ENCODE measurements around the gene DLK1.

The DLK1 gene

DNA sequence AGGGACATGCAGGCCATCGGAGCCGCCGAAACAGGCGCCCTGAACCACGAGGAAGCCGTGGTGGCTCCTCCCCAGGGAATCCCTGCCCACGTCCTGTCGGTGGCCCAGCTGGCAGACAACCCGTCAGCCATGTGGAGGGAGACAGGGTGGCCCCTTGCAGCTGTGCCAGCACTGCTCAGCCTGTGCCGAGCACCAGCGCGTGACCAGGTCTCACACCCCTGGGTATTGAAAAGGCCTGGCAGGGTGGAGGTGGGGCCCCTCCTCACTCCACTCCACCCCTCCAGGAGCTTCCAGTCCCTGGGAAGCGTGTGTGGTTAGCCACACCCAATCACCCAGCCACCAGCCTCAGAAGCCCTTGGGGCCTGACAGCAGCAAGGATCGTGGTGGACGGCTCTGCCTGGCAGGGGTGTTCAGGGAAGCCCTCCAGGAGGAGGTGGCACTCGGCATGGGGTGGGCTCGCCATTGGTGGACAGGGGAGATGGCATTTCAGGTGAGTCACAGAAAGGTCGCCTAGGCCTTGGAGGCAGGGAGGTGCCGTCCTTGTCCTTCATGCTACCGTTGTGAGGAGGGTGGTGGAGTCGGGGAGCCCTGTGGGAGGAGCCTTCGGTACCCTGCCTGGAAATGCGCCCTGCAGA, 12.3 kb upstream of the DLK1 start:
- no peak for DNase-seq (ENCODE audit: low read depth in 1 of 2, low spot score in 1 of 2)

DNA sequence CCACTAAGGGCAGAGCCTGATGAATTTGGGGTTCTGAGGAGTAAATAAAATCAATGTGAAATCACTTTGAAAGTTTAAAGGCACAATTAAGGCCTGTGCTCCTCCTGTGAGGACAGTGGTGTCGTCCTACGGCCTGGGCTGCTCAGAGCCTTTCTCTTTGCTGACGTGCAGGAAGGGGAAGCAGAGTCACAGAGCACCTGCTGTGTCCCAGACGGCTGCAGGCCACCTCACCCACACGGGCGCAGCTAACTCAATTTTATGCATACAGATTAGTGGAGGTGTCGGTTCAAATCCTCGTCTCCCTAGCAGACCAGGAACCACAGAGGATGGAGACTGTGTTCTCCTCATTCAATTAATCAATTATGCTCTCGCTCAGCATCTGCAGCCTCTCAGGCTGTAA, 11.4 kb upstream of the DLK1 start:
- DNase-seq (ENCODE audit: low read depth in 1 of 2, low spot score in 1 of 2) = no peak

DNA sequence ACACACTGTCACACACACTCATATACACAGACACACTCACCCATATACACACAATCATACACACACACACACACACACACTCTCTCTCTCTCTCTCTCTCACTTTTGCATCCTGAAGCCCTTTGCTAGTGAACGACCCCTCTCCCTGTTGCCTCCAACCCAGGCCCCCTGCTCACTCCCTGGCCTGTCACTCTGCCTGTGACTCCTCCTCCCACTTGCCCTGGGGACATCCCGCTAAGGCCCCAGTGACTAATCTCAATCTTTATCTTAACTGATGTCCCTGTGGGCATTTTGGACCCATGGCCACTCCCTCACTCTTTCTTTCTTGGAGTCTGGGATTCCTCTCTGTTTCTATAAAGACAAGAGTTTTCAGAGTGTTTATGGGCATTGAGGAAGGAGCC, 10.9 kb upstream of the DLK1 start:
- no peak for DNase-seq (ENCODE audit: low read depth in 1 of 2, low spot score in 1 of 2)

DNA sequence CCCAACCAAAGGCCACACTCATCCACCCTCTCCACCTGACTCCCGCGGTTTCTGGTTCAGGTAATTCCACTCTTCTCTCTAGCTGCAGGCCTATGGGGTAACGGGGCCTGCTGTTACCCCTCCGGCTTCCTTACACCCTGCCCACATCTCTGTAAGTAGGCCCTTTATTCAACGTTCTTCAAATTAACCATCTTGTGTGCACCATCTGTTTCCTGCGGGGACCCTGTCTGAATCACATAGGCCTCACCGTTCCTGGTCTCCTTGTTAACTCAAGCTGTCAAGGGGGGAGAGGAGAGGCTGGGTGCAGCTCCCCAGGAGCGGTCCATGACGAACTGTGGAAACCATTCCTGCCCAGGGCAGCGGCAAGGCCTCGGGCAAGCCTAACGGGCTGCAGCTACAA, 9.3 kb upstream of the DLK1 start:
- no peak for DNase-seq (ENCODE audit: low read depth in 1 of 2, low spot score in 1 of 2)

DNA sequence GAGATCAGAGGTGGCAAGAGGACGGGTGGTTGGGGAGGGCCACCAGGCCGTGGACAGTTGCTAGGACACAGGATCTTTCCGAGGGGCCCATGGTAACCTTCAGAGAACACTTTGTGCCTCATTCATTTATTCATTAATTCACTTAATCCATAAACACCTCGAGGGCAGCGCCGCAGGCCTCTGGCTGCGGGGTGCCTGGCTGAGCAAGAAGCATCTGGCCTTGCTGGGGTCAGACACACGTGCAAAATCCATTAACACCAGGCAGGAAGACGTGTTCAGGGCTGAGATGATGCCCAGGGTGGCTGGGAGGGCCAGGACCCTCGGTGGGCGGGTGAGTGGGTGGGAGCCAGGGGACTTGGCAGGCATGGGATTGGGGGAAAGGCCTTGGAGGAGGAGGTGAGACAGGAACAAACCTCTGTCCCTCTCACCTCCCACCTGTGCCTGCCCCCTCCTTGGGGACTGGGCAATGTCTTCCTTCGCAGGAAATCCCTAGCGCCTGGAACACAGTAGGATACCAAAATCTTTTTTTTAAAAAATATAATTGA, 6.6 kb upstream of the DLK1 start:
- no peak for DNase-seq (ENCODE audit: low read depth in 1 of 2, low spot score in 1 of 2)

DNA sequence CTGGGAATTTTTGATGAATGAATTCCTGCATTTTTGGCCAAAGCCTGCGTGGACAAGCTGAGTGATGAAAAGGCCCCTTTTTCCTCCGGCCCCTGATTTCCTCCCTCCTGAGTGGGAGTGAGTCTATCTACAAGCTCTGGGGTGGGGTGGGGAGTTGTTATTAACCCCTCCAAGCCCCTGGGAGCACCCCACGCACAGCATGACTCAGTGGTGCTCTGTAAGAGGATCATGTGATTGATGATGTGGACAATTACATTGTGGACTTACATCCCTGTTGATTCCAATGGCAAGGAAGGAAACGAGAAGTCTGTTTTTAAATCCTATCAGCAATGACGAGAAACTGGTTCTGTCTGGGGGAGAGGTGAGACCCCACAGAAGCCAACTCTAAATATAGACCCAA, 5.1 kb upstream of the DLK1 start:
- no peak for DNase-seq (ENCODE audit: low read depth in 1 of 2, low spot score in 1 of 2)

DNA sequence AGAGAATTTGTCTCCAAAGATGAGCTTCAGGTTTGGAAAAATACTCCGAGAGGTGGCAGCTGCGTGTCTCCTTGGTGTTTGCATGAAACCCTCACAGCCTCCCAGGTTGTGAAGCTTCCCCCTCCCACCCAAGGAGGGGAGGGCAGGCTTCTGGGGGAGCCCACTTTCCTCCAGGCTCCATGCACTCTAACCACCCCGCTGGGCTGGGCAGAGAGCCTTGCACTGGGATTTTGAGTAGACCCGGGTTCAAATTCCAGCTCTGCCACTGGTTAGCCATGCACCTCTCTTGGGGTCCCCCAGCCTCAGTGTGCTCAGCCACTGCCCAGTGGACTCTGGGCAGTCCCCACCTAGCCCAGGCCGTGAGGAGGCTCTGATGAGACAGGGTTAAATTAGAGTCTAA, 4.3 kb upstream of the DLK1 start:
- no peak for DNase-seq (ENCODE audit: low read depth in 1 of 2, low spot score in 1 of 2)

DNA sequence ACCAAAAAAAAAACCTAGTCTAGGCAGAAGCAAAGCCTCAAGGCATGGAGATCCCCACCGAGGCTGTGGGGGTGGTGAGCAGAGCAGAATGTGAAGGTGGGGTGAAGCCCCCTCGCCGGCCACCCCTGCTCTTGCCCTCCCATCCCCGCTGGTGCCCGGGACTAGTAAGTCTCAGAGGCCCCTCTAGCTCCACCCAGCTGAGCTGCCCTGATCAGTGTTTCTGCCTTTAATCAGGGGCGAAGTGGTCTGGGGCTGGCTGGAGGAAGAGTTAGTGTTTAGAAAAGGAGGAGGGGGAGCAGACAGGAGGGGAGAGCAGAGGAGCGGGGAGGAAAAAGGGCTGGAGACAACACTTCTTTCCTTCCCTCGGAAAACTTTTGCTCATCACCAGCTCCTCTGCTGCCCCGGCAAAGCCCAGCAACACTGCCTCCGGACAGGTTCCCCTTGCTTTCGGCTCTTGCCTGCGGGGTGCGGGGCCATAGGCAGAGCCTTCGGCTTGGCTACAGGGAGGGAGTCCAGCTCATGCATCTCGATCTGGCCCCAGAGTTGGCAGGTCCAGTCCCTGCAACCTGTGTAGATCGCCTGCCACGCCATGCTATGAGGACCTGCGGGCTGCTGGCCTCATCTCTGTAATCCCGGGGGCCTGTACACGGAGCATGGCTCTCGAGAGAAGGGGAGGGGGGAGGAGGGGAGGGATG, 3.4 kb upstream of the DLK1 start:
- DNase-seq (ENCODE audit: low read depth in 1 of 2, low spot score in 1 of 2) = no peak

DNA sequence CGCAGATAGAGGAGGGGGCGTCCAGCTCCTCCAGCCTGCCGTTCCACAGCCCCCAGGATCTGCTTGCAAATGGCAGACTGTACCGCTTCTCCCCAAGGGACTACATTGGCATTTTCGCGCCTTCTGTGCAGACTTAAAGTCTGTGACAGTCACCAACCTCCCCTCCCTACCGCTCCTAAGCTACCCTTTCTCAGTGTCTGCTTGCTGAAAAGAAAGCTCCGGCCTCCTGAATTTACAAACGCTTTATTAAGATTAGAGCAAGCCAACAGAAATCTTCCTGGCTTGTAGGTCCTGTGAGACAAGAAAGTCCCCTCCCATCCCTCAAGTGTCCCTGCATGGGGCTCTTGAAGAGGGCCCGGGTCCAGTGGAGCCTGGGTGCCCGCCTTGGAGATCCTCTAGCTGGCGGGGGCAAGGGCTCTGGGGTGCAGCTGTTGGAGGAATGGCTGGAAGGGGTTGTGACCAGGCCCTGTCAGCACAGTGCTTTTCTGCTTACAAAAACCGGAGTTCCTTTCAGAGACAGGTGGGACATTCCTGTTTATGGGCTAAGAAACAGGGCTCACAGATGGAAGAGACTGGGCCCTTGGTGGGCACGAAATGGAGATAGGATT, 2.8 kb upstream of the DLK1 start:
- DNase-seq (ENCODE audit: low read depth in 1 of 2, low spot score in 1 of 2) = no peak

DNA sequence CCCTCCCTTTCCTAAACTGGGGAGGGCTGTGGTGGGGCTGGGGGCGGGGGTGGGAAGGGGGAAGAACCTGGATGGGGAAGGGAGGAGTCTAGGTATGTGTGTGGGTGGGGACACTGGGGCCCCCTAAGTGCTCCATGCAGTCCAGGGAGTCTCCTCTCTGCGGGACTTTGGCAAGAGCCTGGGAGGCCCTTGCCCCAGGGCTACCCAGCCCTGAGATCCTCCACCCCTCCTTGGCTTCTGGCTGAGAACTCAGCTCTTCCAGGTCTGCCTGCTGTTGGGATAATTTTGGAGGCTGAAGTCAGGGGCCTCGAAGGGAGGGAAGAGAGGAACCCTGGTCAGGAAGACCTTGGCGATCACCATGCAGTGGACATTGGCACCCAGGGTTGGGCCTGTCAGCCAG, 2.2 kb upstream of the DLK1 start:
- DNase-seq (ENCODE audit: low read depth in 1 of 2, low spot score in 1 of 2) = no peak

DNA sequence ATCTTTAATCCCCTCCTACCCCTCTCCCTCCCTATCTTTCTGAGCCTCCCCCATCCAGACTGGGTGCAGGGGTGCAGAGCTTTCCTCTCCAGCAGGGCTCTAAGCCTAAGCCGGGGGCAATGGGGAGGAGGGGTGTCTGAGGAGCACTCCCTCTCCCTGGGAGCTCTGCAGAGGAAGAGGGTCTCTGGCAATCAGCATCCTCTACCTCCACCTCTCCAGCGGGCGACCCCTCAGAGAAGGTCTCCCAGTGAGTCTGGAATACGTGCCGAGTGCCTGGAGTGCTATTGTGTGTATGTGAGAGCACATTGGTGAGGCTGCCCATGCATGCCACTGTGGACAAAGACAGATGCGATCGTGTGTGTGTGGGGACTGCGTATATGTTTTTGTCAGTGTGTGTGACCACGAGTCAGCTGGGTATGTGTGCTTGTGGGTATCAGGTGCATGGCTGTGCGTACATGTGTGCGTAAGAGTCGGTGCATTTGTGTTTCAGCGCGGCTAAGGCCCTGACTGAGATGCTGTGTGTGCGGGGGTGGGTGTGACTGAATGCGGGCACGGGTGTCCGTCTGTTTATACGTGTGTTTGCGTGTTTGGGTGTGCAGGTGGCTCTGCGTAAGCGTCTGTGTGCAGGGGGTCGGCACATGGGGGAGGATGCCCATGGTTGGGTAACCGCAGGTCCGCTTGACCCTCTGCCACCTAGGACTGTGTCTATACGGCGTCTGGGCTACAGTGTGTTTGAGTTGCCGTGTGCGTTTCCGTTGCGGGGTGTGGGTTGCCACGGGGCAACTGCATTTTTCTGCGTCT, 905 bp upstream of the DLK1 start:
- DNase-seq (ENCODE audit: low read depth in 1 of 2, low spot score in 1 of 2) = no peak

DNA sequence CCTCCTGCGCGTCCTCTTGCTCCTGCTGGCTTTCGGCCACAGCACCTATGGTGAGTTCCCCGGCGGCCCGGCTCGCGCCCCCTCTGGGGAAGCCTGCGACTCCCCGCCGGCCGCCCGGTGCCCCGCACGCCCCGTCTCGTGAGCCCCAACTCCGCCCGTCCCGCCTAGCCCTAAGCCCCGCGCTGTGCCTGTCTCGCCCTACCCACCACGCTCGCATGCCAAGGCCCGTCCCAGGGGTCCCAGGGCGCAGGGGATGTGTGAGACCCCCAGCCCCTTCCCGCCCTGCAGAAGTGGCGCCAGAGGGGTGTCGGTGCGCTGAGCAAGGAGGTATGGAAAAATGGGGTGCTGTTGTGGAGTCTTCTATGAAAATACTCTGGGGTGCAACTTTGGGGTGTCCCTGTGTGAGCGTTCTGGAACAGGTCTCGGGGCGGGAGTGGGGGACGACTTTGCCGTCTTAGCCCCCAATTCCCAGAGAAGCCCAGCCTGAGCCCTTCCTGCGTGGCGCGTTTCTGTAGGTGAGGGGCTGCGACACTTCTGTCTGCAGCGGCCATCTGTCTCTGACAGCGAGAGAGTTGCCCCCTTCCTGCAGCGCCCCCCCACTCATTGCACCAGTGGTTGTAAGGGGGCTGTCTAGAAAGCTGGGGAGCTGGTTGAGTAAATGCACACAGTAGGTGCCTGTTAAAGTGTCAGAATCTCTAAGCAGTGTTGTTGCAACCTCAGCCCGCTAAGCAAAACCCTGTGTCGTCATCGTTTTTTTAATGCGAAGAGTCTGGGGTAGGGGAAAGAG, 587 bp downstream of the DLK1 start:
- DNase-seq (ENCODE audit: low read depth in 1 of 2, low spot score in 1 of 2) = no peak

DNA sequence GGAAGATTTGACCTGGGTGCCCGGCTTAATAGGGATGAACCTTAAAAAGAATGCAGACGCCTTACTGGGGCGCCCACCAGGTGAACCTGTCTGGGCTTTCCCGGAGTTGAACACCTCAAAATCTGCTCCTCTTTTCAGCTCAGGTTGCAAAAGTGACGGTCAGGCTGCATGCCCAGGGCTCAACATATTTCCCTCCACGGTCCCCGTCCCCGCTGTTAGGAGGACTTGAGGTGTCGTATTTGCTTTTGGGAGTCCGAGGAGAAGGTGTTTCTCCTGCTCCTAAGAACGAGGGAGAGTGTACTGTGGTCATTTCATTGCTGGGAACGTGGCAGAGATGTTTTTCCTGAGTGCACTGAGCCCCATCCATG, 1.2 kb downstream of the DLK1 start:
- no peak for DNase-seq (ENCODE audit: low read depth in 1 of 2, low spot score in 1 of 2)

DNA sequence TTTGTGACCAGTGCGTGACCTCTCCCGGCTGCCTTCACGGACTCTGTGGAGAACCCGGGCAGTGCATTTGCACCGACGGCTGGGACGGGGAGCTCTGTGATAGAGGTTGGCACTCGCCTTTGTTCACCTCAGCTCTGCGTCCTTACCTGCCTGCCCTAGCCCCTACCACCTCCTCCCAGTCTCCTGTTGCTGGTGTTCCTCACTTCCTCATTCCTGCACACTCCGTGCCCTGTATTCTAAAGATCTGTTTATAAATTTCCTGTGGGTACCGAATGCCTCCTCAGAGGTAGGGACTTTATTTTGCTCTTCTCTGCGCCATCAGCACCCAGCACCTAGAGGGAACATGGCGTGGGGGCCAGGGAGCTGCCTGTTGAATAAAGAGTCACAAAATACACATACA, 2.3 kb downstream of the DLK1 start:
- DNase-seq (ENCODE audit: low read depth in 1 of 2, low spot score in 1 of 2) = no peak

DNA sequence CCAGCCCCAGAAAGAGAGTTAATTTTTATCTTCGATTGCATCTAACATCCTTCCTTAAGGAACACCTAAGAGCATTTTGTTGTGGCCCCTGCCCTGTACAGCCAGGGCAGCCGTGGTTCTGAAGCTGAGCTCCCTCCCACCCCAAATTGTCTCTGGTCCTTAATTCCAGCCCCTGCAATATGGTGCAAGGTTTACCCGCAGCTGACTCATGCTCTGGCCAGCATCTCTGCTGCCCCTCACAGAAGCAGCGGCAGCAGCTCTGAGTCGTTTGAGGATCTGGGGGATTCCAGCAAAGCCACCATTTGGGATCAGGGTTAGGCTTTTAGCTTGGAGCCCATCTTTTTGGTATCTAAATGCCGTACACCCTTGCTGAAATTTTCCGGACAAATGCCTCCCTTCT, 3.3 kb downstream of the DLK1 start:
- no peak for DNase-seq (ENCODE audit: low read depth in 1 of 2, low spot score in 1 of 2)

DNA sequence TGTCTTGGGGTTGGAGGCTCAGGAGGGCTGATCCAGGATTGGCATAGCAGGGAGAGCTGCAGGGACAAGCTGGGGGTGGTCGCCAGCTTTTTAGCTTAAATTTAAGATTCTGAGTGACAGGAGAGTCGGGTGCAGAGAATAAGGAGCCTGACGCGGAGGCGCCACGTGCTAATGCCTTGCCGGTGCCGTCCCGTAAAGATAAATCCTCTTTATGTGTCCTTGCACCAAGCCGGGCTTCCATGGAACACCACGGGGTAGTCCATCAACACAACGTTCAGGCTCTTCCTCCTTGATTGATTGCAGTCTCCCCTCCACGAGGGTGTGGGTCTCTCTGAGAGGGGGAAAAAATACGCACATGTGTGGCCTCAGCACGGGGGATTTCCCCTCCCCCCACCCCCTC, 3.9 kb downstream of the DLK1 start:
- no peak for DNase-seq (ENCODE audit: low read depth in 1 of 2, low spot score in 1 of 2)

DNA sequence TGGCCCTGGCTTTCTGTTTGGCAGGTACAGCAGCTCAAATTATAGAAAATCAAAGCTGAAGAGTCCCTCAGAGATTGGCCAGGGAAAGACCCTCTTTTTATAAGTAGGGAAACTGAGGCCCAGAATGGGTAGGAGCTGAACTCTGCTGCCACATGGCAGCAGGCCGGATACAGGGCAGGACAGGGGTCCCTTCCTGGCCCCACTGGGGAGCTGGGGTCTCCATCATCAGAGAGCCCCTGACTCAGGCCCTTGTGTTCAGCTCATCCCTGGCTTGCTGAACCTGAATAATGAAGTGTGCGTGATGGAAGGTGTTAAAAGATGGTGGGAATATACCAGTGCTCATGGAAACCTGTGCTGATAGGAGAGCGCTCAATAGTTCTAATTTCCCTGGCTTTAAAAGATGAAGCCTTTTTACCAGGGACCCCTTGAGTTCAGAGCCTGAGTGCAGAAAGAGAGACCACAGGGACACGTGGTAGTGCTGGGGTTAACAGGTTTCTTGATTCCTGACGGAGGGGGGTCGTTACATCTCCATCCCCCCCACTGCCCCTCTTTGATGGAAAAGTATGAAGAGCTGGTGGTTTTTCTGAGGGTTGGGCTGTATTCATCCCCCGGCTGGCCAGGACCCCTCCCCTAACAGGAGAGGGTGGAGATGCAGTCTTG, 4.4 kb downstream of the DLK1 start:
- DNase-seq (ENCODE audit: low read depth in 1 of 2, low spot score in 1 of 2) = no peak

DNA sequence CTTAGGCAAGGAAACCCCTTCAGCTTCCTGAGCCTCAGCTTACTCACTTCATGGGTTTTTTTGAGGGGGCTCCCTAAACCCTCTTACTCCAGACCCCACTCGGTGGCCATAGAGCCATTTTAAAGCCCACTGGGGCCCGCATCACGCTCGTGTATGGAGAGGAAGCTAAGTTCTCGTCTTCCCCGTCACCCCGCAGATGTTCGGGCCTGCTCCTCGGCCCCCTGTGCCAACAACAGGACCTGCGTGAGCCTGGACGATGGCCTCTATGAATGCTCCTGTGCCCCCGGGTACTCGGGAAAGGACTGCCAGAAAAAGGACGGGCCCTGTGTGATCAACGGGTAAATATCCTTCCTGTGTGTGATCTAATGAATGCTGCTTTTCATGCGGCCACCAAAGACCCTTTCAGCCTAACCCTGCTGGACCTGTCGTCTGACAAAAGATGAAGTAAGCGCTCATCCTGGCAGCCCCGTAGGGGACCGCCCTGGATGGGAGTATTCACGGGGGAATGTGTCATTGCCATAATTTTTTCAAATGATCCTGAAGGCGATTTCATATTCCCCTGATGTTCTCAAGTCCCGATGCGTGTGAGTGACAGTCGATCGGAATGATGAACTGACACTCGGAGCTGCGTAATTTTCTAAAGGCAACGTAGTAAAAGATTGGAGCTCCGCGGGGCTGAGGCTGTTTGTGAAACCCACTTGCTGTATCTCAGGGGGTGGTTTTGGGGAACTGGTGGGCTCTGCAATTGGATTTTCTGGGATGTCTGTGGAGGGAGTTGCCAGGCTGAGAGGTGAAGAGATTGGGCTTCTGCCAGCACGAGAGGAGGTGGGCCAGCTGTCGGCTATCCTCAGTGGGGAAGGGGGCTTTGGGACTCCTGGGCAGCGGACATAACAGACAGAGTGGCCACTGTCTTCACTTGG, 5.4 kb downstream of the DLK1 start:
- no peak for DNase-seq (ENCODE audit: low read depth in 1 of 2, low spot score in 1 of 2)

DNA sequence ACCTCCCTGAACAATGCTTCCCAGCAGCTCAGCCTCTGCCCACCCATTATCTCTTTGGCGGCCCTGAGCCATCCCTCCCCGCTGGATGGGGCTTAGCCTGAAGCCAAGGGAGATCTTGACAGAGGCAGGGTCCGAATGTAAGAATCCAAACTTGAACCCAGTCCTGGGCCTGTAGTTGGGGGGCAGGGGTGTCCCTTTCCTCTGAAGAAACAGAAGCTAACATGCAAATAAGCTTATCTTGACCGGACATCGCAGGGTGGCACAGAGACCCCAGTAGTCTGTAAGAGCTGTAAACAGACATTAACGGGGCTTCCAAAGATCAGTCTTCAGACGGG, 6.0 kb downstream of the DLK1 start:
- no peak for DNase-seq (ENCODE audit: low read depth in 1 of 2, low spot score in 1 of 2)

Measured in stimulated activated CD4-positive, alpha-beta T cell treated with anti-CD3 and anti-CD28 coated beads, Interleukin-15, amount 100 ng/mL, for 1 hour (primary cell).